ENCODE results near the gene TMEM94.

The TMEM94 gene

DNA sequence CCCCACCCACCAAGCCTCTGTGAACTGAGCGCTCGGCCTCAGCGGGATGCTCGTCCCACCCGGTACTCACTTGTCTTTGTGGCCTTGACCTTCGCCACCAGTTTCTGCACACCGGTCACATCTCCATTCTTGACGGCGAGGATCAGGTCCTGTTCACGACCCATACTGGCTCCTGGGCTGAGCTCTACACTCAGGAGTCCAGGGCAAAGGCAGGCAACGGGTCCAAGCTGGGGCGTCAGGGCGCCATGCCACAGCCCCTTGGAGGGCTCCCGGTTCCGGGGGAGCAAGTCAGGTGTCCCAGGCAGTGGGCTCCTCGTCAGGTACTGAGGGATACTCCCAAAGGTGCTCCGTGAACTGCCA lies 57.2 kb downstream of the TMEM94 start:
- Histone ChIP-seq H3K9ac (ENCODE audit: low read length) (no peak overlapping the region), H3K9me2 (replicated peaks; ENCODE audit: insufficient read depth, low read length) (no peaks in the 10 kb centered on the region), H3K27me3 (replicated peaks; ENCODE audit: insufficient read depth, low read length) (no peaks in the 10 kb centered on the region), H3K79me2 (ENCODE audit: low read length) (peaks cover 17% of the 10 kb centered on the region), H3K4me3 (ENCODE audit: low read length) (no peak overlapping the region), H3F3A (ENCODE audit: insufficient read depth, low read length) (peaks cover 3% of the 10 kb centered on the region; the same call in 1 of the 2 replicates), H2AFZ (ENCODE audit: low read length) (no peak overlapping the region), H3K4me2 (ENCODE audit: low read depth, low read length) (no peak overlapping the region), H4K20me1 (ENCODE audit: insufficient read depth, low read length) (no peaks in the 10 kb centered on the region), H3K27ac (ENCODE audit: low read length) (no peak overlapping the region), H3K9me3 (replicated peaks; ENCODE audit: insufficient read depth, low read length) (no peaks in the 10 kb centered on the region), H3K4me1 (ENCODE audit: low read length) (peaks cover 13% of the 10 kb centered on the region), H3K36me3 (replicated peaks; ENCODE audit: insufficient read depth, low read length) (no peaks in the 10 kb centered on the region)
- DNase-seq = no peak
- TF ChIP-seq EZH2phosphoT487 (IDR thresholded peaks at IDR 0.05; ENCODE audit: low read length) = no peak
- TF ChIP-seq, protein P1, sequence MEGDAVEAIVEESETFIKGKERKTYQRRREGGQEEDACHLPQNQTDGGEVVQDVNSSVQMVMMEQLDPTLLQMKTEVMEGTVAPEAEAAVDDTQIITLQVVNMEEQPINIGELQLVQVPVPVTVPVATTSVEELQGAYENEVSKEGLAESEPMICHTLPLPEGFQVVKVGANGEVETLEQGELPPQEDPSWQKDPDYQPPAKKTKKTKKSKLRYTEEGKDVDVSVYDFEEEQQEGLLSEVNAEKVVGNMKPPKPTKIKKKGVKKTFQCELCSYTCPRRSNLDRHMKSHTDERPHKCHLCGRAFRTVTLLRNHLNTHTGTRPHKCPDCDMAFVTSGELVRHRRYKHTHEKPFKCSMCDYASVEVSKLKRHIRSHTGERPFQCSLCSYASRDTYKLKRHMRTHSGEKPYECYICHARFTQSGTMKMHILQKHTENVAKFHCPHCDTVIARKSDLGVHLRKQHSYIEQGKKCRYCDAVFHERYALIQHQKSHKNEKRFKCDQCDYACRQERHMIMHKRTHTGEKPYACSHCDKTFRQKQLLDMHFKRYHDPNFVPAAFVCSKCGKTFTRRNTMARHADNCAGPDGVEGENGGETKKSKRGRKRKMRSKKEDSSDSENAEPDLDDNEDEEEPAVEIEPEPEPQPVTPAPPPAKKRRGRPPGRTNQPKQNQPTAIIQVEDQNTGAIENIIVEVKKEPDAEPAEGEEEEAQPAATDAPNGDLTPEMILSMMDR (IDR thresholded peaks at IDR 0.05; ENCODE audit: low read length) = no peak
- TF ChIP-seq EZH2 (optimal IDR thresholded peaks at IDR 0.05; ENCODE audit: low read depth, low read length) = no peak

DNA sequence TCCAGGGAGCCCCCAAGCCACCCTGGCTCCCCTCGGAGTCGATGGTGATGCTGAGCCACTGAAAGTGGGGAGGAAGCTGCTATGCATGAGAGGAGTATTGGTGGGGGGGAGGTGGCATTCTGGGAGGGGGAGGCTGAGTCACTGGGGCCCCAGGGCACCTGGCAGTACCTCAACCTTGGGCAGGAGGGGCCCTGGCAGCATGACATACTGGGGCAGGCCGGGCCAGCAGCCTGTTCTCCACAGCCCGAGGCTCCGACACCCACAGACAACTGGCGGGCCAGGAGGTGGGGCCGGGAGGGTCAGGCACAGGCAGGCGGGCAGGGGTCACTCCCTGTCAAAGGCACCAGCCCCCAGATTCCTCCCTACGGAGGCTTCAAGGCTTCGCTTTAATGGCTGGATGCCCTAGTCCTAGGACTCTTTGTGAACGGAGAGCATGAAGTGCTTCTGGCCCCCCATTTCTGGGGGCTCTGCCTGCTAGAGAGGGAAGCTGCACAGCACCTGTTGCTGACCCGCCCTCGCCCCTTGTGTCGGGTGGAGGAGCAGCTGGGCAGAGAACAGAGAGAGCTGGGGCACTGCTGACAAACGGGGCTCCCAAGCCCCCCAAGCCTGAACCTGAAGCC lies 58.0 kb downstream of the TMEM94 start:
- H3K79me2 ChIP-seq (ENCODE audit: low read length) = peaks cover 17% of the 10 kb centered on the region
- H3K4me1 ChIP-seq (ENCODE audit: low read length) = peaks cover 13% of the 10 kb centered on the region
- peak overlapping the region; percentile 87; the same call in 1 of the 2 replicates for H3K4me2 ChIP-seq (ENCODE audit: low read depth, low read length)
- H2AFZ ChIP-seq (ENCODE audit: low read length) = no peak overlapping the region
- peak overlapping the region; percentile 63; the same call in 1 of the 2 replicates for H3K4me3 ChIP-seq (ENCODE audit: low read length)
- H3K9ac ChIP-seq (ENCODE audit: low read length) = peak overlapping the region; percentile 38; the same call in 1 of the 2 replicates
- TF ChIP-seq EZH2phosphoT487 (IDR thresholded peaks at IDR 0.05; ENCODE audit: low read length) (no peak), EZH2 (optimal IDR thresholded peaks at IDR 0.05; ENCODE audit: low read depth, low read length) (no peak)
- TF ChIP-seq, protein P1 (IDR thresholded peaks at IDR 0.05; ENCODE audit: low read length) = no peak
- H3K27ac ChIP-seq (ENCODE audit: low read length) = no peak overlapping the region
- no peak for DNase-seq
- no peaks in the 10 kb centered on the region for H3K9me2 ChIP-seq (replicated peaks; ENCODE audit: insufficient read depth, low read length)
- no peaks in the 10 kb centered on the region for H3K9me3 ChIP-seq (replicated peaks; ENCODE audit: insufficient read depth, low read length)
- no peaks in the 10 kb centered on the region for H3K36me3 ChIP-seq (replicated peaks; ENCODE audit: insufficient read depth, low read length)
- no peaks in the 10 kb centered on the region for H4K20me1 ChIP-seq (ENCODE audit: insufficient read depth, low read length)
- no peaks in the 10 kb centered on the region for H3K27me3 ChIP-seq (replicated peaks; ENCODE audit: insufficient read depth, low read length)
- peaks cover 7% of the 10 kb centered on the region; the same call in 1 of the 2 replicates for H3F3A ChIP-seq (ENCODE audit: insufficient read depth, low read length)

DNA sequence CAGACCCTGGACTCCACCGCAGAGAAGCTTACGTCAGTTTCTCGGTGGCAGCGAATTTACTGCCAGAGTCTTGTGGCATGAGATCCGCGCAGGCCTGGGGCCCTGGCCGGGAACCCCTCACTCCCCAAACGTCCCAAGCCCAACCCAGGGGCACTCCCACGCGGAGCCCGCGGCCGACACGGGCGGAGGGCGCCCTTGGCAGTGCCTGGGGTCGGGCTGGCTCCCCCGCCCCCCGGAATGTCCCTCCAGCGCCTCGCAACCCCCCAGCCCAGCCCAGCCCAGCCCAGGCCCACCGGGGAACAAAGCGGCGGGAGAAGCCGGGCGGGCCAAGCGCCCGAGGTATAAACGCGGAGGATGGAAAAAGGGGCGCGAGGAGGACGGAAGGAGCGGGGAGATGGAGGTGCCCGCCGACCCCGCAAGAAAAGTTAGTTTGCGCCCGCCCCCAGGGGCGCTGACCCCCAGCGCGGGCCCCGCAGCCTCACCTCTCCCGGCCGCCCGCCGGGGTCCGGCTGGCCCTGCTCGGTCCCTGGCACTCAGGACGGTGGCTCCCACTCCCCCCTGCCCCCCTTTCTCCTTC lies 58.6 kb downstream of the TMEM94 start:
- Histone ChIP-seq H3K4me1 (ENCODE audit: low read length) (peaks cover 13% of the 10 kb centered on the region), H2AFZ (ENCODE audit: low read length) (peak overlapping the region; percentile 79), H3K9ac (ENCODE audit: low read length) (peak overlapping the region; percentile 38; the same call in 1 of the 2 replicates), H3K27ac (ENCODE audit: low read length) (no peak overlapping the region), H3F3A (ENCODE audit: insufficient read depth, low read length) (peaks cover 7% of the 10 kb centered on the region; the same call in 1 of the 2 replicates), H3K9me3 (replicated peaks; ENCODE audit: insufficient read depth, low read length) (no peaks in the 10 kb centered on the region), H3K79me2 (ENCODE audit: low read length) (peaks cover 17% of the 10 kb centered on the region), H3K27me3 (replicated peaks; ENCODE audit: insufficient read depth, low read length) (no peaks in the 10 kb centered on the region), H3K4me2 (ENCODE audit: low read depth, low read length) (peak overlapping the region; percentile 87; the same call in 1 of the 2 replicates), H3K36me3 (replicated peaks; ENCODE audit: insufficient read depth, low read length) (no peaks in the 10 kb centered on the region), H3K4me3 (ENCODE audit: low read length) (peak overlapping the region; percentile 63), H3K9me2 (replicated peaks; ENCODE audit: insufficient read depth, low read length) (no peaks in the 10 kb centered on the region), H4K20me1 (ENCODE audit: insufficient read depth, low read length) (no peaks in the 10 kb centered on the region)
- TF ChIP-seq, protein P1 (IDR thresholded peaks at IDR 0.05; ENCODE audit: low read length) = no peak
- TF ChIP-seq EZH2 (optimal IDR thresholded peaks at IDR 0.05; ENCODE audit: low read depth, low read length) (no peak), EZH2phosphoT487 (IDR thresholded peaks at IDR 0.05; ENCODE audit: low read length) (no peak)
- no peak for DNase-seq

All from MM.1S (cell line).